ENCODE results near the gene EPHA10.
"Not testable (repeated sequence)": the region's sequence is repeated elsewhere in the genome, so short reads cannot be mapped to it uniquely, and the experiment has no call there.

Gene EPHA10

GRCh38 chr1:37776946-37777516 lies 12.1 kb upstream of the EPHA10 start:
- no peak for DNase-seq (ENCODE audit: low read depth in 4 of 4, low spot score in 1 of 4)

DNA sequence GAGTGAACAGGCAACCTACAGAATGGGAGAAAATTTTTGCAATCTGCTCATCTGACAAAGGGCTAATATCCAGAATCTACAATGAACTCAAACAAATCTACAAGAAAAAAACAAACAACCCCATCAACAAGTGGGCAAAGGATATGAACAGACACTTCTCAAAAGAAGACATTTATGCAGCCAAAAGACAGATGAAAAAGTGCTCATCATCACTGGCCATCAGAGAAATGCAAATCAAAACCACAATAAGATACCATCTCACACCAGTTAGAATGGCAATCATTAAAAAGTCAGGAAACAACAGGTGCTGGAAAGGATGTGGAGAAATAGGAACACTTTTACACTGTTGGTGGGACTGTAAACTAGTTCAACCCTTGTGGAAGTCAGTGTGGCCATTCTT lies 6.5 kb upstream of the EPHA10 start:
- DNase-seq (ENCODE audit: low read depth in 4 of 4, low spot score in 1 of 4), result not testable (repeated sequence)

DNA sequence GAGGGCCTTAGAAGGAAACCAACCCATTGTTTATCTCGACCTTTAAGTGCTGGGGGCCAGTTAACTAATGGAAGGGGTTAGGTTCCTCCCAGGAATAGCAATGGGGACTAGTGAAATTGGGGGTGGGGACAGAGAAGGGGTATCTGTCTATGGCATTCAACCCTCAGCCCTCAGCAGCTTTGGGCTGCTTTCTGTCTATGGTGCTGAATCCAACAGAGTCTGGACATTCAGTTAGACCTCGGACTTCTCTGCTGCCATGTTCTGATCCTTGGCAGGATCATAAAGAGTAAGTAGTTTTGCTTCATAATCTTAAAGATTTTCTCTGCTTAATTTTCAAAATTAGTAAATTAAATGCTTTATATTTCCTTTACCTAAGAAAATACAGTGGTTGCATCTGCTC lies 2.6 kb upstream of the EPHA10 start:
- DNase-seq (ENCODE audit: low read depth in 4 of 4, low spot score in 1 of 4), result no peak

GRCh38 chr1:37765916-37766664 lies 1.2 kb upstream of the EPHA10 start:
- no peak for DNase-seq (ENCODE audit: low read depth in 4 of 4, low spot score in 1 of 4)

DNA sequence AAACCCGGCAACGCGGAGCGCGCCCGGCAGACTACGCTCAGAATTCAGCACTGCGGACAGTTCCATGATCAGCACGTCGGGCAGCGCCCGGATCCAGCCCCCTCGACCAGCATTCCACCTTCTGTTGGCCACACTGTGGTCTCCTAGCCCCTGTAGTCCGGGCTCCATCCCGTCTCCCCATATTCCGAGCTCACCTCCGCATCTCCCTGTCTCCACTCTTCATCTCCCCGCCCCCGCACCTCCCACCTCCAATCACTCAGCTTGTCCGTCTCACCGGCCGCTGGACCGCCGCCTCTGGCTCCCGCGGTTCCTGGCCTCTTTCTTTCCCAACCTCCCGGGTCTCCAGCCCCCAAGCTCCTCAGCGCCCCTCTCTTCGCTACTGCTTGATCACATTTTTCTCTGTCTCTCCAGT lies 500 bp downstream of the EPHA10 start:
- DNase-seq (ENCODE audit: low read depth in 4 of 4, low spot score in 1 of 4), result peak in 2 of 4 experiments; percentile 25 to 31

DNA sequence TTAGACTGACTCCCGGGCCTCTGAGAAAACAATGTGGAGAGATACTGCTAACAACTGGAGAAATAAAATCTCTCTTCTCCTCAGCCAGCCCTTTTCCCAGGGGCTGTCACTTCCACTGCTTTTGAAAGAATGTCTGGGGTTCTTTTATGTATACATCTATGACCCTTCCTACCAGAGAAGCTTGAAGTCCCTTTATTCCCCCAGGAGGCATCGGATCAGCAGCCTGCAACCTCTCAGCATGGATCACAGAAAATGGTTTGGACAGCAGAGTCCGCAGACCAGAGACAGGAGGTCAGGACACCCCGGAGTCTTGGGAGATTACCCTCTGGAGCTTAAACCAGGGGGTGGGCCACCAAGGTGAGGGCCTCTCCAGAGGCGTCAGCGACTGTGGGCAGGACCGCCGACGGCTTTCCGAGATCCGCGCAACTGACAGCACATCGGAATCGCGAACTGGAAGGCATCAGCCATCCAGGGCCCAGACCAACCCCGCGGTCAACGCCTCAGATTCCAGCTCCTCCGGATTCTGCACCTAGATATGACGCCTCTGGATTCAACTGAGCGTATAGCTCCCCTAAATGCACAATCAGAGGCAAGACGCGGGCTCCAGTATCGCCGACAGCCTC lies 1.0 kb downstream of the EPHA10 start:
- DNase-seq (ENCODE audit: low read depth in 4 of 4, low spot score in 1 of 4), result no peak

DNA sequence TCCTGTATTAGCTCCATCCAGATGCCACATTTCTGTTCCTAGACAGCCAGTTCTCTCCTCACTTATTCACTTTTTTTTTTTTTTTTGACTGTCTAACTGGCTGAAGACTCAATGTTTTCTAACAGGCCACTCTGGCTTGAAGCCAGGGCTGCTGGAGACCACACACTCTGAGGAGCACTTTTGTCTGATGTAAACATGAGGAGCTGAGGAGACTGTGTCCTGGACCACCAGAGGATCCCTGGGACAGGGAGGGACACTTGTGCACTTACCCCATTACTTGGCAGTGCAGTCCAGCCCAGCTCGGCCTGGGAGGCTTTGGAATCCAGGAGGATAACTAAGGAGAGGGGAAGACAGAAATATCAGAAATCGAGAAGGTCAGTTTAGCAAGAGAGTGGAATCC lies 2.4 kb downstream of the EPHA10 start:
- no peak for DNase-seq (ENCODE audit: low read depth in 4 of 4, low spot score in 1 of 4)

DNA sequence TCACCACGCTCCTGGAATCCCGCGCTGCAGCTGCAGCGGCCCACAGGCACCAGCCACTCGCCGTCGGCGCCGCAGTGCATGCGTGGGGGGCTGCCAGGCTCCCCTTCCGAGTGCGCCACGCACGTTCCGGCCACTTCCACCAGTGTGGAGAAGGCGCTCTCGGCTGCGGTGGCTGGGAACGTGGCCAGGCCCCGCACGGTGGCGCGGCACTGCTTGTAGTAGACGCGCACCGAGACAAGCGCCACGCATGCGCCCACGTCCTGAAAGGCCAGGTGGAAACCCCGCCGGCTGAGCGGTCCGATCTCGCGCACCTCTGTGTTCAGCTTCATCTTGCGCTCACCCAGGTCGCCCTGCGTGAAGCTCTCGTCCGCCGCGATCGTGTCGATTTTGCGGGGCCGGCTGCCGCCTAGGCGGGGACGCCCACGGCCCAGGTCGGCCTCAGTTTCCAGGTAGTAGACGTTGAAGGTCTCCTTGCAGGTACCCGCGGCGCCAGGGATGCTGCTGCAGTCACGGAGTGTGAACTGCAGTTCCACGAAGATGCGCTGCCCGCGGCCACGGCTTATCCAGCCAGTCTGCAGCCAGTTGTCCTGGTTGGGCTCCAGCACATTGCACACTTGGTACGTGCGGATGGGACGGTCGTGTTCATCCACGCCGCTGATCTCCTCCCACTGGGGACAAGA lies 3.4 kb downstream of the EPHA10 start:
- DNase-seq (ENCODE audit: low read depth in 4 of 4, low spot score in 1 of 4), result no peak

- no peak for DNase-seq (ENCODE audit: low read depth in 4 of 4, low spot score in 1 of 4)
Observed at GRCh38 chr1:37759451-37759850, 5.5 kb downstream of the EPHA10 start.

DNA sequence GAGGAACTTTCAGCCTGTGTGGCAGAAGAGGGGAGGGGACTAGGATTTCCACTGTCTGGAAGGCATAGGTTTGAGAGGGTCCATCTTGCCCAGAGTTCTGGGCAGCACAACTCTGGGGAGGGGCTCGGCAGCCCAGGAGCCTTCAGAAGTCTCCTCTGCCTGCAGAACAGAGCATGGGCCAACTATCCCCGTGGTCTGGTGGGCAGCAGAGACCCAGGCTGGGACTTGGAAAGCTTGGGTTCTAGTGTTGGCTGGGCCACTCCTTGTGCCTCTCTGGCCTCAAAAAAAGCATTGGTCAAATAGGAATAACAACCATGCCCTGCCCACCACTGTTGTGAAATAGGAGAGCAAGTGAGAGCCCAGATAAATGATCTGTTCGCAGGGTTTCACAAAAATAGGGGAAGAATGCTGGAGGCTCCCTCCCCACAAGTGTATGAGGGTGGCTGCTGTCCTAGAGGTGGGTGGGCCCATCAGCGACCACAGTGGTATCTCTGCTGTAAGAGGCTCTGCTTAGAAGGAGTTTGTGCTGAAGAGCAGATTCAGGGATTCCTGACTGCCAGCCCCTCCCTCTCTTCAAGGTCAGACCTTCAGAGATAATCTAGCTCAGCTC lies 8.9 kb downstream of the EPHA10 start:
- DNase-seq (ENCODE audit: low read depth in 4 of 4, low spot score in 1 of 4), result no peak

- DNase-seq (ENCODE audit: low read depth in 4 of 4, low spot score in 1 of 4), result peak in 1 of 4 experiments; percentile 32
Observed at GRCh38 chr1:37755290-37755689, 9.6 kb downstream of the EPHA10 start.

- DNase-seq (ENCODE audit: low read depth in 4 of 4, low spot score in 1 of 4), result no peak
Observed at GRCh38 chr1:37753473-37754321, 11.2 kb downstream of the EPHA10 start.

DNA sequence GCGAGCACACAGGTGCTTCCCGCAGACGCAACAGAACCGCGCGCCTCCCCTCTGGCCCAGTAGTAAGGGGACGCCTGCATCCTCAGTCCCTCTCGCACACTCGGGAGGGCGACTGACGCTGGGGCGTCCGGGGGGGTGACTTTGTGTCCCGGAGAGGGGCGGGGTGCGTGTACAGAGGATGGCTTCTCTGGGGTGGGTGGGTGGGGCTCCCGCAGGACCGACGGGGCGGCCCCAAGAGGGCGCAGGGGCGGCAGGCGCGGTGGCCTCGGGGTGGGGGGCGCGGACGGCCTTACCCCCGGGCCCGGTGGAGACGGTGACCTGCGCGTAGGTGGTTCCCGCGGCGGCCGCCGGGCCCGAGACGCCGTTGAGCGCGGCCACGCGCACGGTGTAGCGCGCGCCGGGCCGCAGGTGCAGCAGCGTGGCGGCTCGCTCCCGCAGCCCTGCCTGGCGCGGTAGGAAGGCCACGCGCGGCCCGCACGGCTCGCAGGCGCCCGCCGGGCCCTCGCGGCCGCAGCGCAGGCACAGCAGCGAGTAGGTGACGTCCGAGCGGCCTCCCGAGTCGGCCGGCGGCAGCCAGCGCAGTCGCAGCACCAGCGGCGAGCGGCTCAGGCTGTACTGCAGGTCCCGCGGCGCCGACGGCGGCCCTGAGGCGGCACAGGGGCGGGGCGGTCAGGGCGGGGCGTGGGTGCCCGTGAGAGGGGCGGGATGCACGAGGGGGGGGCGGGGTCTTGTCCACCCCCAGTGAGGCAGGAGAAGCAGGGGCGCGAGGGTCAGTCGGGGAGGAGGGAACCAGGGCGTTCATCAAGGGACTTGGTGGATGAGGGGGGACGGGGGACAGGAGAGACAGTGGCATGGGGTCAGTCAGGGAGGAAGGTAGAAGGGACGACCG lies 12.1 kb downstream of the EPHA10 start:
- DNase-seq (ENCODE audit: low read depth in 4 of 4, low spot score in 1 of 4), result peak in 1 of 4 experiments; percentile 20

- DNase-seq (ENCODE audit: low read depth in 4 of 4, low spot score in 1 of 4), result no peak
Observed at GRCh38 chr1:37752213-37752582, 12.7 kb downstream of the EPHA10 start.

DNA sequence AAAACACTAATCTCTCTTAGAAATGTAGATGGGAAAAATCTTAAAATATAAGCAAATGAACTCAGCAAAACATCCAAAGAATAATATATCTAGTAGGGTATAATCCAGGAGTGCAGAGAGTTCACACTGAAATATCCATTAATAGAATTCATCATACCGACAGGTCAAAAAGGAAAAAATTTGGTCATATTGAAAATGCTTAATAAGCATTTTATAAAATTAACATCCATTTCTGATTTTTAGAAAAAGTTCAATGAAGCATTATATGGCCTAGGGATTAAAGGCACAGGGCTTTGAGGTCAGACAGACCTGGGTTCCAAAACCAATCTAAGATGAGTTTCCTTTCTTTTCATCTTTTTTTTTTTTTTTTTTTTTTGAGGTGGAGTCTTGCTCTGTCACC lies 16.4 kb downstream of the EPHA10 start:
- no peak for DNase-seq (ENCODE audit: low read depth in 4 of 4, low spot score in 1 of 4)

- no peak for DNase-seq (ENCODE audit: low read depth in 4 of 4, low spot score in 1 of 4)
Observed at GRCh38 chr1:37746806-37747205, 18.1 kb downstream of the EPHA10 start.

DNA sequence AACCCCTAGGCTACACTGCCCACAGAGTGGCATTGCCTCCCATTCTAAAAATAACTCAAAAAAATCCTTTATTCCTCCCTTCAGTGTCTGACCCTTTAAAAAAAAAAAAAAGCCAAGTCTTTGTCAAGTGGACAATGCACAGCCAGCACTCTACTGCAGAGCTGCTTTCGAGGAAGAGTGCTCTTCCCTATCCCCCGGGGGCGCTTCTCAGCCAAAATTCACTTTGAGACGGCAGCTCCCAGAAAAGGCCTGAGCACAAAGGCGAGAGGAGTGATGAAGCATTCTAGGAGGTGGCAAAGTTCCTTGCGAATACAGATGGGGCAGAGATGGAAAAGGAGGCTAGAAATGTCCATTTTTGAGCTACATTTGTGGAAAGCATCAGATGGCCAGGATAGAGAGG lies 23.3 kb downstream of the EPHA10 start:
- no peak for DNase-seq (ENCODE audit: low read depth in 4 of 4, low spot score in 1 of 4)

GRCh38 chr1:37741130-37741529 lies 23.8 kb downstream of the EPHA10 start:
- DNase-seq (ENCODE audit: low read depth in 4 of 4, low spot score in 1 of 4), result no peak

GRCh38 chr1:37739222-37739621 lies 25.7 kb downstream of the EPHA10 start:
- DNase-seq (ENCODE audit: low read depth in 4 of 4, low spot score in 1 of 4), result no peak

- DNase-seq (ENCODE audit: low read depth in 4 of 4, low spot score in 1 of 4), result not testable (repeated sequence)
Observed at GRCh38 chr1:37738619-37739018, 26.3 kb downstream of the EPHA10 start.

All from stimulated activated CD4-positive, alpha-beta T cell treated with anti-CD3 and anti-CD28 coated beads, Interleukin-1b, Interleukin-23, amount 100 ng/mL, for 24 hours (primary cell).